CD4-positive, alpha-beta T cell treated with Interferon gamma for 1 hour (primary cell): Measurements from ENCODE around the gene RNF222.
"Not testable (repeated sequence)": the region's sequence is repeated elsewhere in the genome, so short reads cannot be mapped to it uniquely, and the experiment has no call there.

Experiments
- DNase-seq: peaks from one replicate; pipeline ENCODE4 v3.0.0-alpha.2; 2020

RNF222 gene

DNA sequence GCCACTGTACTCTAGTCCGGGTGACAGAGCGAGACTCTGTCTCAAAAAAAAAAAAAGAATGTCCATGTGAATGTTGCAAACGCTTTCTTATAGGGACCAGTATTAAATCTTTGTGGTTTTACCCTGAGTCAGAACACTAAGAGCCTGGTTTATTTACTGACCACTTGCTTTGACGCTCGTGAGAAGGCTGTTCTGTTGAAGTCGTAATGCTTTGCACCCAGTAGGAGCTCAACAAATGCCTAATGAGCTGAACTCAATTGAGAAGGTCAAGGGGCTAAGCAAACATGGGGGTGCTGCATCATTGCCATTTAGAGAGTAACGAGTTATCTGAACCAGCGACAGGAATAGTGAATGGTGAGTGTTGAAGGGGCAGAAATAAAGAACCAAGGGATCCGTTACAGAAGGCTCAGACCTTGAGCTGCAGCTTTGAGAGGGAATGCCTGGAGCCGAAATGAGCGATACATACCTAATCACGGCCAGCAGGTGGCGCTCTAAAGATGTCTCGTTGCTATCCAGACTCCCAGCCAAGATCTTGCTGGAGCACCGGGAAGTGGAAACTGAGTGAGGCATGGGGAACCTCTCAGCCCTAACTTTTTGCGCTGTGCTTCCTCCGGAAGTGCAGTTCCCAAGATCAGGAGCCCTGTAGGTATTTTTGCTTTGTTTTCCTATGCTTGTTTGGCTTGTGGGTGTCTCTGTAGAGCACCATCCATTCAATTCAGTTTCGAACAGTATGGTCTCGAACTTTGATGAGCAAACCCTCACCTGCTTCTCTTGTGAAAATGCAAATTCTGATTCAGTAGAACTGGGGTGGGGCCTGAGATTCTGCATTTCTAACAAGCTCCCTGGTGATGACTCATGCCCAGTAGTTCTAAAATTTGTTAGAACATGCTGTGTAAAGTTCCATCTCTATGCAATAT, 12.6 kb upstream of the RNF222 start:
- DNase-seq, result peak; percentile 67

DNA sequence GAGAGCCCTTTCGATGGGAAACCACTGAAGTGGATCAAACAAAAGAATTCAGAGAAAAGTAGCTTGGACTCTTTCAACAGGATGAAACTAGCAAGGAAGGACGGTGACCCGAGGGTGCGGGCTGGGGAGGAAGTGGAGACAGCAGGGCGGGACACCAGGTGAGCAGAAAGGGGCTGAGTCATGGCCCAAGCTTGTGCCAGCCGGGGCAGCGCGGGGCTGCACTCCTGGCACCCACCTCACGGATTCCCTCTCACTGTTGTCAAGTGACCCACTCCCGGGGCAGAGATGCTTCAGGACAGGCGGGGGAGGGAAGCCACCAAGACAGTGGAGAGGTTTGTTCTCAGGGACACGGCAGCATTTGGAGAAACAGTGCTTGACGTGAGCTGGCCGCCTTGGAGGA, 10.7 kb upstream of the RNF222 start:
- DNase-seq, result no peak

DNA sequence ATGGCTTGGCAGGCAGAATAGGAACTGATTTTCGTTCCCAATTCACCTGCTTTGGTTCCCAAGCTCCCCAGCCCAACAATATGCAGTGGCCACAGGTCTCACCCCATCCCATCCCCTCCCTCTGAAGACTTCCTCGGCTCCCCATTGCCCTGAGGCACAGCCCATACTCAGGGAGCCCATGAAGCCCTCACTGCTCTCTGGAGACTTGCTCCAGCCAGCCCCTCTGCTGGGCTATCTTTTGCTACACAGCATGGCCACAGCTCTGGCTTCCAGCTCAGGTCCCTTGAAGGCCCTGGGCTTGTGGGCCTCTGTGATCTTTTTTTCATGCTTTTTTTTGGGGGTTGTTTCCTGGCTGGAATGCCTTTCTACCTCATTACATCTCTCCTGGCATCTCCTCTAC, 8.5 kb upstream of the RNF222 start:
- DNase-seq, result no peak

DNA sequence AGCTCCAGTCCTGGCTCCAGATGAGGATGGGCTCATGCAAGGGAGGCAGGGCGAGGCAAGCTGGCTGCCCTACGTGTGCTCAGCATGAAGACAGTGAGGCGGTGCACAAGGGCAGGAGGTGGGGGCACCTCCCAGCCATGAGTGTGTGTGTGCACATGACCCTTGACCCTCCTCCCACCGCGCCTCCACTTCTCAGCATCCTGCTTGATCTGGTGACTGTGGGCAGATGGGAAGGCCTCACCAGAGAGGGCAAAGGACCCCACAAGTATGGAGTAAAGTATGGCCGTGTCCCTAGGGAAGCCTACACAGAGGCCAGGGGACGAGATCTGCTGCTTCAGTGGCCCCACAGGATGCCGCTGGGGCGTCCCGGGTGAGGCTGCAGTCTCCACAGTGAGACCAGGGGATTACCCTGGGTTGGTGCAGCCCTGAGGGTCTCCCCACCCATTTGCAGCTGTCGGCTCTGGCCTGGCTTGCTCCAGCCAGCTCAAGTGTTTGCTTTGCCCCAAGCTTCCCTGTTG, 7.9 kb upstream of the RNF222 start:
- DNase-seq, result no peak

DNA sequence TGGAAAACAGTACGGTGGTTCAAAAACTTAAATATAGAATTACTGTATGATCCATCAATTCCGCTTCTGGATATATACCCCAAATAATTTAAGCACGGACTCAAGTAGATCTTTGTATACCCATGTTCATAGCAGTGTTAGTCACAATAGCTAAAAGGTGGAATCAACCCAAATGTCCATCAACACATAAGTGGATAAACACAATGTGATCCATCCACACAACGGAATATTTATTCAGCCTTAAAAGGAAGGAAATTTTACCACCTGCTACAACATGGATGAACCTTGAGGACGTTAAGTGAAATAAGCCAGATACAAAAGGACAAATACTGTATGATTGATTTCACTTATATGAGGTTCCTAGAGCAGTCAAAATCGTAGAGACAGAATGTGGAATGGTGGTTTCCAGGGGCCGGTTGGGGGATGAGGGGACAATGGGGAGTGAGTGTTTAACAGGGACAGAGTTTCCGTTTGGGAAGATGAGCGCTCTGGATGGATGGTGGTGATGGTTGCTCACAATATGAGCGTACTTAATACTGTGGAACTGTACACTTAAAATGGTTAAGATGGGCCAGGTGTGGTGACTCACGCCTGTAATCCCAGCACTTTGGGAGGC, 5.4 kb upstream of the RNF222 start:
- DNase-seq, result no peak

DNA sequence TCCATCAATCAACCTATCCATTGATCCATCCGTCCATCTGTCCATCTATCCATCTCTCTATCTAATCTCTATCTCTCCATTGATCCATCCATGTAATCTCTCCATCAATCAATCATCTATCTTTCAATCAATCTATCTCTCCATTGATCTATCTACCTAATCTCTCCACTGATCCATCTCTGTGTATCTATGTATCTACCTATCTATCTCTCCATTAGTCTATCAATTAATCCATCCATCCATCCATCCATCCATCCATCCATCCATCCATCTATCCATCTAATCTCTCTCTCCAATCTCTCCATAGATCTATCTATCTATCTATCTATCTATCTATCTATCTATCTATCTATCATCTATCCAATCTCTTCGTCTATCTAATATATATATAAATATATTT, 3.5 kb upstream of the RNF222 start:
- DNase-seq, result no peak

DNA sequence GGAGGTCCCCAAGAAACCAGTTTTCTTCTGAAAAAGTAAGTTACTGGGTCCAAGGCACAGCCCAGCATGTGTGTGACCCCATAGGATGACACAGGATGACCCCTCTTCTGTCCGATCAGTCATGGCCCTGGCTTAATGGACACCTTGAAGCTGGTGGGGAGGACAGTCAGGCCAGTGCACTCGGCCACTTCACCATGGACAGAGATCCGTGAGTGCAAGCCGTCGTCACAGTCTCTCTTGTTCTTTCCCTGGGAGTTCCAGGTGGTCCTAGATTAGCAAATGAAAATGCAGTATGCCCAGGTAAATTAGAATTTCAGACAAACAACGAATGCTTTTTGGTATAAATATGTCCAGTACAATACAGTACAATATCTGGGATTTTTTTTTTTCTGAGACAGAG, 1.4 kb upstream of the RNF222 start:
- no peak for DNase-seq

DNA sequence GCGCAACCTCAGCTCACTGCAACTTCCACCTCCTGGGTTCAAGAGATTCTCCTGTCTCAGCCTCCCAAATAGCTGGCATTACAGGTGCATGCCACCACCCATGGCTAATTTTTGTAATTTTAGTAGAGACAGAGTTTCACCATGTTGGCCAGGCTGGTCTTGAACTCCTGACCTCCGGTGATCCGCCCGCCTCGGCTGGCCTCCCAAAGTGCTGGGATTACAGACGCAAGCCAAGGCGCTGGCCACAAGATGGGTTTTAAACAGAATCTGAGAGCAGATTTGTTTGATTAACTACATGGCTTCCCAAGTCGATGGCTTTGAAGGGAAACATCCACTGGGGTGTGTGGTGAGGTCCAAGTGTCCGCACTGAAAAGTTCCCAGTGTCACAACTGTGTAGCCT, 3.1 kb downstream of the RNF222 start:
- not testable (repeated sequence) for DNase-seq

DNA sequence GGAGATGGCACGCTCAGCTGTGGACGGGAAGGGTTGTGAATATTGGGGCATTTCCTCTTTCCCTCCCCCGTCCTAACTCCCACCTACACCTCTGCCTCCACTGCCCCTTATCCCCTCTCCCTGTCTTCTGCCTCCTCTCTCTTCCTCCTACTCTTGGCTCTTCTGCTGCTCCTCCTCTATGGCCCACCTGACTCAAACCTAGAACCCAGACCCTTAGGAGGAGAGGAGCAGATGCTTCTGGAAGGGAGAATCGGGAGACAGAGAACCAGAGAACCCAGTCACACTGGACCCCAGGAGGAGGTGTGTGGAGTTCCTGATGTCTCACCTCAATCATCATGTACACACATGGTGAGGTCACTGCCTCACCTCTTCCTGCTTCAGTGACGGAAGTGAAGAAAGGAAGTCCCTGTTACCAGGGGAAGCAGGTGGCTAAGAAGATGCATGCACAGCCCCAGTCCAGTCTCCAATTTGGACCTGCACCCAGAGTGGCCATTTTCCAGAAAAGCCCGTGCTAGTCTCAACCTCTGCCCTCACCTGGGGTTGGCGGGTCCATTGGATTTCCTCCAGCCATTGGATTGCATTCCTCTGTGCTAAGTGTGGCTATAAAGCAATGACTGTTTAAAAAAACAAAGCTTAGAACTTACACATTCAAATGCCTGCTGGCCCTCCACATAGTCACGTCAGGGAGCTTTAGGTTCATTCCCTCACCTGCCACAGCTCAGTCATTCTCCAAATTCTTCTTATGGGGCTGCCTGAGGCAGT, 4.0 kb downstream of the RNF222 start:
- DNase-seq, result peak; percentile 63

DNA sequence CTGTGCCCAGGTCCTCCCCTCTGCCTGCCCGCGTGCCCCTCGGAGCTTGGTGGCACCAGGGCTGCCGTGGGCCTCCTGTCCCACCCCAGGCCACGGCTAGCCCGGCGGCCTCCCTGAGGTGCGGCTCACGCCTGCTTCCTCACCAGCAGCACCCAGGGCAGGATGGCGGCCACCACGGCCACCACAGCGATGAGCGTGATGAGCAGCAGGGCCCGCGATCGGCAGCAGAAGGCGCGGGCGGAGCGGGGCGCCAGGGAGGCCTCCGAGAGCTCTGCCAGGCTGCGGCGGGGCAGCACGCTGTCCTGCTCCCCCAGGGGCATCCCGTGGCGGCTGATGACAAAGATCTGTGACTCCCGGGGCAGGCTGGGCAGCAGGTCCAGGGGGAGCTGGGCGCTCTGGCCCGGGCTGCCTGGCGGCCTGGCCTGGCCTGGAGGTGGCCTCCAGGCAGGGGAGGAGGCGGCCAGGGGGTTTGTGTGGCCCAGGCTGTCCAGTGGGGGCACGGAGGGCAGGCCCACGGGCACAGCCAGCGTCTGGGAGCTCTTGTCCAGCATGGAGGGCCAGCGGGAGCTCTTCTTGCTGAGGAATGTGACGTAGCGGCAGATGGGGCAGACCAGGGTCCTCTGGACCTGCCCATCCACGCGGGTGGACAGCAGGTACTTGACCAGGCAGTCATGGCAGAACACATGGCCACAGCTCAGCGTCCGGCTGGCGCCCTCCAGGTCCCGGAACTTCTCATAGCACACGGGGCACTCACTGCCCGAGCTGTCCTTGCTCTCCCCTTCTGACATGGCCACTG, 4.8 kb downstream of the RNF222 start:
- DNase-seq, result no peak

DNA sequence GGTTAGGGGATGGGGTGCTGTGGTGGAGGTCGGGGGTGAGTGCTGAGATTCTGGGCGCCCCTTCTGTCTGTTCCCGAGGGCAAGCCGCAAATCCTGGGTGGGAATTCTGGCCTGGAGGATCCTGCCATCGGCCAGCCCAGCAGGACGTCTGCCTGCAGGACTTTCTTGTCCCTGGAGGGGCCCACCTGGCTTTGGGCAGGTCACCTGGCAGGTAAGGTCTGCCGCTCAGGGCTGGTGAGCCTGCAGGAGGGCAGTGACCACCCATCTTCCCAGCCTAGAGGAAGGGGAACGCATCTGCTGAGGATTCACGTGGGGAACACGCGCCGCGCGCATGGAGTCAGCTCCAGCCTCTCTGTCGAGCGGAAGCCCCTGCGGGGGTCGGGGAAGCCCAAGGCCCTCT, 5.4 kb downstream of the RNF222 start:
- no peak for DNase-seq

DNA sequence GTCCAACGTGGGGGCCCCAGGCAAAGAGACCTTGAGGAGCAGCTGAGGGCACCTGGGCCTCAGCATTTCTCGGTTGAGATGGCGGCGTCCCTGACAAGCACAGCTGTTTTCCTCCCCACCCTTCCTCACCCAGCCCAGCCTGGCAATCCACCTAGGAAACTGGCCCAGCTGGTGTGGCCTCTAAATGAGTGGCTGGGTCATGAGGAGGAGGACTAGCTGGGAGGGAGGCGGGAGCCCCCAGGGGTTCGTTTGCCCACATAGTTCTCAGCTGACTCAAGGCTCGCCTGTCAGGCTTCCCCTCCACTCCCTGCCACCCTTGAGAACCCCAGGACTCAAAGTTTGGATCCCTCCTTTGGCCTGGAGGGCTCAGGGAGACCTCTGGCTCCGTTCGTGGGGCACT, 5.9 kb downstream of the RNF222 start:
- no peak for DNase-seq

DNA sequence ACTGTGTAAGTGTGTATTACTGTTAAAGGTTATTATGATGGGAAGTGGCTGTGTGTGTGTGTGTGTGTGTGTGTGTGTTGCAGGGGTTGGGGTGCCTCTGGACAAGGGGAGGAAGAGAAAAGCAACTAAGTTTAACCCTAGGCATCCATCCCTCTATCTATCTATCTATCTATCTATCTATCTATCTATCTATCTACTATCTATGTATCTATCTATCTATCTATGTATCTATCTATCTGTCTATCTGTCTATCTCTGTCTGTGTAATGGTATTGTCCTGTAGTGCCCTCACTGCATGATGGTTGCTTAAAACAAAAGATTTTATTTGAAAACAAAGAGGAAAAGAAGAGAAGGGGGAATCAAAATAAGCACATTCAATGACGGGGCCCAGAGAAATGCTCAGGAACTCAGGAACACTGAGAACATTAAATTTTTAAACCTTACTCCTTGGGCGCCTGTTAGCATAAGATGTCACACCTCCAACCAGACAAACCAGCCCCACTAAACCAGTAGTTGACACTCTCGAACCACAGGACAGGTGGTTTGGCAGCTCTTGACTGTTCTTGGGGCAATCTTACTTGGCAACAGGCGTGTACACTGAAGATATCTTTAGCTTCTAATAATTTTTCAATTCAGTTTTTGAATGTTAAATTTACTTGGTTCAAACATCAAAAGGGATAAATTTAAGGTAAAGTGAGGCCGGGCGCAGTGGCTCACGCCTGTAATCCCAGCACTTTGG, 9.5 kb downstream of the RNF222 start:
- DNase-seq, result peak; percentile 24

DNA sequence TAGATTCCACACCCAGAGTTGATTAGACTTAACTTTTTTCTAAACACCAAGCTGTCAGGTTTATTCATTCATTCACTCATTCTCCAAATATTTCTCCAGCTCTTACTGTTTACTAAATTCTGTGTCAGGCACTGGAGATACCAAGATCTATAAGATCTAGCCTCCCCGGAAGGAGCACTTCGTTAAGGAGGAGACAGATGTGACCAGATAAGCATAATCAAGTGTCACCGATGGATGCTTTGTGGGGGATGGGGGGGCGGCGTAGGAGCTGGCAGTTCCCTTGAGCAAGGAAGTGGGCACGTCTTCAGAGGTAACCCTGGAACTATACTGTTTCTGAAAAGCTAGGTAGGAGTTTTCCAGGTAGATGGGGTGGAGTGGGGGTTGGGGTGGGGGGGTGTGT, 10.8 kb downstream of the RNF222 start:
- DNase-seq, result no peak

DNA sequence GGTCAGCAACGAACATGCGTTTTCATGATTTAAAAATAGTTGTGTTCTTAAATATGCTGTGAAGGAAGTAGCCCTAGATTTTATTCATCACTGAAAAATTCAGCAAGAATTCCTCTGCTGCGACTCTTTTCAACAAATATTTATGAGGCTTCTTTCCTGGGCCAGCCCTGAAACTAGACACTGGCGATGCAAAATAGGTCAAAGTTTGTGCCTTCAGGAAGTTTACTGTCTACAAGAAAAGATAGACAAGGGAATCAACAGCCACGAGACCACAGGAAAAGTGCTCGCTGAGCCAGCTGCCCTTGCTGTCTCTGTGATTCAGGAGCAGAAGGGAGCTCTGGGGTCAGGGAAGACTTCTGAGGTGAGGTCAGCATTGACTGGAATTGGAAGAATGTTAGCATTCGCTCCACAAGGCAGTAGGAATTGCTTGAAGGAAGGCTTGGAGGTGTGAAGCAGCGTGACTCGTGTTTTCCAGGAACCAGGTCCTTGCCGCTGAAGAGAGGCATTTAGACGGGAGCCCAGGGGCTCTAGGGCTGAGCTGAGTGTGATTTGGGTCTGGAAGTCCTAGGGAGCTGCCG, 12.7 kb downstream of the RNF222 start:
- DNase-seq, result no peak

DNA sequence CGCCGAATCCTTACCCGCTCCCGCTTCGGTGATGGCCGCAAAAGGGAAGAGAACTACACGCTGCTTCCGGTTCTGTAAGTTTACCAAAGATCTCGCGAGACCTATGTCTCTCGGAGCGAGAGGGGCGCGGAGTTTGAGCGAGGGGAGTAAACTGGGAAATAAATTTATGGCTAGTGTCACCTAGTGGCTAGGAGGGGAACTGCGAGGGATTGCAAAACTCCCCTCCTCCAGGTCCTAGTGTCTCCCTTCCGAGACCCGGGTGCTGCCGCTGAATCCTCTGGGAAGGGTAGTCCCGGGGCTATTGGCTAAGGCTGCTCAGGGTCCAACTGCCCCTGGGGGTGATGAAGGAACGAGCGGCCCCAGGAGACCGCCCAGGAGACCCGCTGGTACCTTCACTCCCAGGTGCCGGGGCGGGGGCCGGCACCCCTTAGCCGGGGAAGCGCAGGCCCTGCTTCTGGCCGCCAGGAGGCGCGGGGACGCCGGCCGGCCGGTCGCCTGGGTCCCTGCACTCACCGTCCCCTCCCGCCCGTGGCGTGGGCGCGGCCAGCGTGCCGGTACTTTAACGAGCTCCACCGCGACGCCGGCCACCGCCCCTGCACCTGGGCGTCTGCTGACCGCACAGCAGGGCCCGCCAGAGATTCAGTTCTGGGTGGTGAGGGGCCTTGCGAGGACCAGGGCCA, 14.3 kb downstream of the RNF222 start, which contains the start of gene RPL26:
RPL26 (minus strand) TSS at position 51 of the 680 bp plus-strand sequence. CDS start 883 bp downstream, outside the sequence.
- DNase-seq, result peak; percentile 96

DNA sequence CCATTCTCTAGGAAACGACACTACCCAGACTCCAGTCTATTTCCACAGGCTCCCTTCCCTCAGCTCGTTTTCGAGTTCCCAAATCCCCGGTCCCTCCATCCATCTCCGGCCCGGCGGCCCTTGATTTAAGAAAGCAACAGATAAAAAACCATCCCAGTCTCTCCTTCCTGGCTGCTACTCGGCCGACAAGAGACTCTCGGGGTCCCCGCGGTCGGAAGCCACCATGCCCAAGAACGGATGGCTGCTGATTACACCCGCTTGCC, 14.8 kb downstream of the RNF222 start:
- DNase-seq, result no peak

DNA sequence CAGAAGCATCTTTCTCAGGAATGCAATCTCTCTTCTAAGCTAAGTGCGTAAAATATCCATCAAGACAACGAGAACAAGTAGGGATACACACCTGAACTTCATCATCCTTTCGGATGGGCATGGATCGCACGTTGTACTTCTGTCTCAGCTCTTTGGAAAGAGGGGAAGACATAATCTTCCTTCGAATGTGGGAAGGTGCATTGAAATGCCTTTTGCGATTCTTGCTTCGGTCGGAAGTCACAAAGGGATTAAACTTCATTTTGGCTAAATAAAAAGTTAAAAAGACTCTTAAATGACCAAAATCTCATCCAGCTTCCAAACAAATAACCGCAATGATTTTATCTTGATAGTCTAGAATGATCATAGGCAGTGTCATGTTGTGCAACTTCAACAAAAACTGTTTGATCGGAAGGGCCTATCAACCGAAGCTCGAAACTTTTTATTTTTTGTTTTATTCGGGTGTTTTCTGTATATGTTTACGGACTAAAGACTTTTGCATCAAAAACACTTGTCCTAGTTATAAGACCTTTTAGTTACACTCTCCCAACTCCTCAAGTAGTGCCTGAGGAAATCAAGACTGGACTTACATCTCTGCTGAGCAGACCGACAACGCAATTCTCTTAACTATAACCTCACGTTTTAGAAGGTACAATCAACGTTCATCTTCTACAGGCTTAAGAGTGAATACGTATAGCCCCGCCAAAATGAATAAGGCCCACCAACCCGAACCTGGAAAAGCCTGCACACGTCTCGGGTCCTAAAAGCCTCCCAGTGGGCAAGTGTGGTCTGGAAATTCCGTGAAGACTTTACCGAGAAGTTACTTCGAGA, 15.4 kb downstream of the RNF222 start:
- DNase-seq, result no peak

DNA sequence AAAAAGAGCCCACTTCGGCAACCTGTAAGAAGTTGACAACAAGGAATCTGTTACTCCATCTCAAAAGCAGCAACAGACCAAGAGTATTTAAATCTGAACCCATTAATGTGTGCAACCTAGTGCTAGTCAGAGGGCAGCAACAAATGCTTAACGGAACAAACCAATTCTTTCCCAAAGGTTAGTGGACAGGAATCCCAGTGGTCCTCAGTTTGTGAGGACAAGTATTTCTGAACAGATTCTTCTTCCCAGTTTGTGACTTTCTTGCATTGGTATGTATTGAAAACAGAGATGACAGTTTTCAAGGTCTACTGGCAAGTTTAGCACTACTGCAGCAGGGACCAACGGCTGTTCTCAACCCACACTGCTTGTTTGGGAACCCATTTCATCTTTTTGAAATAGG, 17.6 kb downstream of the RNF222 start:
- no peak for DNase-seq

DNA sequence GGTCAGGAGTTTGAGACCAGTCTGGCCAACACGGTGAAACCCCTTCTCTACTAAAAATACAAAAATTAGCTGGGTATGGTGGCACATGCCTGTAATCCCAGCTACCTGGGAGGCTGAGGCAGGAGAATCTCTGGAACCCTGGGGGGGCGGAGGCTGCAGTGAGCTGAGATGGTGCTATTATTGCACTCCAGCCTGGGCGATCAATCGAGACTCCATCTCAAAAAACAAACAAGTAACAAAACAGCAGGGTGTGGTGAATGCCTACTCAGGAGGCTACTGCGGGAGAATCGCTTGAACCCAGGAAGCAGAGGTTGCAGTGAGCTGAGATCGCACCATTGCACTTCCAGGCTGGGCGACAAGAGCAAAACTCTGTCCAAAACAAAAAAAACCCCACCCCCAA, 19.5 kb downstream of the RNF222 start:
- DNase-seq, result not testable (repeated sequence)
